ENCODE data around the gene ITGA11.

ITGA11 gene

GRCh38 chr15:68371160-68371559, 60.8 kb downstream of the ITGA11 start:
- DNase-seq: no peak

DNA sequence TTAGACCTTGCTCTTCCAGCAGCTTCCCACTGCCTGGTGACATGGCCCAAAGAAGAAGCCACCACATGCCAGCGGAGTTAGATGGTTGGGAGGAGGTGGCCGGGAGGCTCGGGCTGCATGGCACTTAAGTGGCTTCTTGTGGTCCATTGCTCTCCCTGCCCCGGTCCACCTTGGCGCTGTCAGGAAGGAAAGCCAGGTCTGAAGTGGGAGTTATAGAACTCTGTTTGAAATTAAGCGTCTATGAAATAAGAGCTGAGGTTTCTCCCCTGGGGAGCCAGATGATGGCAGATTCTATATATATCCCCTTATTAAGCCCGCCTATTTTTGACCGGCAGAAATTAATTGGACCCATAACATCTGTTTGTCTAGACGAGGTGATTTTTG, 61.2 kb downstream of the ITGA11 start:
- DNase-seq: no peak

GRCh38 chr15:68369931-68370767, 61.8 kb downstream of the ITGA11 start:
- no peak for DNase-seq

- DNase-seq: no peak
Observed at GRCh38 chr15:68368731-68369435, 63.1 kb downstream of the ITGA11 start.

DNA sequence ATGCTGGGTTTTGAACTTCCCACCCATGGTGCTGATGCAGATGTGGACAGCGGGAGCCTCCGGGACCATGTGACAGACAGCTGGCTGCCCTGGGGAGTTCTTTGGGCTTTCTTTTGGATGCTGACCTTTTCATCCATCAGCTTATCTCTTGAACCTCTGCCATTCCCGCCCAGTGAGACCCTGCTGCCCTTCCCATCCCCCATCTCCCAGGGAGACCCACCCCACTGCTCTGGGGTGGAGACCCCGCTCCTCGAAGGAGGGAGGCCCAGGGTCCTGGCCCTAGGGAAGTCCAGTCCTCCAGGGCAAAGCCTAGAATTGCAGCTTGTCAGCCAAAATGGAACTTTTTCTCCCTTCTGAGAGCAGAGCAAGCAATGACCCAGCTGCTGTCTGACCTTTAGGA, 64.0 kb downstream of the ITGA11 start:
- no peak for DNase-seq

GRCh38 chr15:68367226-68367625, 64.7 kb downstream of the ITGA11 start:
- DNase-seq: no peak

GRCh38 chr15:68366314-68366713, 65.6 kb downstream of the ITGA11 start:
- no peak for DNase-seq

- DNase-seq: no peak
Observed at GRCh38 chr15:68365770-68366169, 66.2 kb downstream of the ITGA11 start.

DNA sequence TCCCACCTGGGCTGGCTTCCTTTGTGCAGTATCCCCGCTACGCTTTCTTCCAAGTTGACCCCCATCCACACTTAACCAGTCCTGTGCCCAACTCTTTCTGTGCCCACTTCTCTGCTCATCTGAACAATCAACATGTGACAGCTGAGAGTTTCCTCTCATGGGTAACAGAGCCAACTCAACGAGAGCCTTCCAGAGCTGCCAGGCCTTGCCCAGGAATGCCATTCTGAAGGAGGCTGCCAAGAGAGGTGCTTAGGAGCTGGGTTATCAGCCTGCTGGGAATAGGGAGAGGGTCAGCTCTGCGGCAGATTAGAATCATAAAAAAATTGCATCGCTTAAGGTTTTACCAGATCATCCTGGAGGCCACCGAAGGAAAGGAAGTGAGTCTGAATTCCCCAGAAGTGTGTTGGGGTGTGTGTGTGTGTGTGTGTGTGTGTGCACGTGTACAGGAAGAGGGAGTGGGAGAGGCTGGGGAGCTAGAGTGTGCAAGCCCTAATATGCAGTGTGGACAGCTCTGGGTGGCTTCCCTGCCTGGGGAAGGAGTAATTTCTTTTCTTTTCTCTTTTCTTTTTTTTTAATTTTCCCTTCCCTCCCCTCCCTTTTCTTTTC, 66.7 kb downstream of the ITGA11 start:
- DNase-seq: no peak

- no peak for DNase-seq
Observed at GRCh38 chr15:68364660-68365035, 67.3 kb downstream of the ITGA11 start.

DNA sequence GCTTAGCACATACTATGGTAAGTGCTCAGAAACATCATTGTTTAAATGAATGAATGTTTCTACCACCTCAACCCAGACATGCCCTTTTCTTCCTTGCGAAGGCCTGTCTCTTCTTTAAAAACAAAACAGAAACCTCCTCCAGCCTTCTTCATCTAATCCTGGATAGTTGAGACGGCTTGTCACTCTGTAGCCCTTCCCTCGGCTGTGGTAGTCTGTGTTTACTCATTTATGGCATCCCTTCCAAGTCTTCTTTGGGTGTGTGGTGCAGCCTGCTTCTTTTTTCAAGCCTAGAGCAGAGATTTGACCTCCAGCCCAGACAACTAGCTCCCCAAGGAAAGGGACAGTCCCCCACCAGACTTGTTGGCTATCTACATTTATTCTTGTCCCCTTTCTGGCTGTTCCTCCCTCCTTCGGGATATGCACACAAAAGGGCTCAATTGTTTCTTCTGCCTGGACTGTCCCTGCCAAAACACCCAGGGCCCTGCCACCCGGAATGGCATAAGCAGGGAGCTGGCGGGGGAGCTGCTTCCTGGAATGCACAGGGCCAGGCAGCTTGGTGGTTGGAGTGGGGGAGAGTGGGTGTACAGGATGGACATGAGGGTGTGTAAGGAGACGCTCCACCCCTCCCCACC, 67.8 kb downstream of the ITGA11 start:
- no peak for DNase-seq

DNA sequence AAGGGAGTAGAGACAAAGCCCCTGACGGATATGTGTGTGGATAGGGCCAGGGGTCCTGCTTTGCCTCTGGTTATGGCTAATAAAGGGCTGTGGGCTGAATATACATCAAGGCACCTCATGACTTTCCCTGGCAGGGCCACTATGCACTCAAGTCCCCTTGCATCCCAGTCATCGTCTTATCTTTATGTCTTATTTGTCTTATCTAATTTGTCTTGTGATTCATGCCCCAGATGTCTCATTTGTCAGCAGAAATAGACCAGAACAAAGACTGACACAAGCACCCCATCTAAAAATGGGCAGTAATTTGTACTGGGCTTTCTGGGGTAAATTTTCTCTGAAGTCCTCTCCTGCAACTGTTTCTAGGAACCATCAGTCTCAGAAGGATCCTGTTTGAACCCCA, 68.6 kb downstream of the ITGA11 start:
- DNase-seq: no peak

GRCh38 chr15:68362537-68363126, 69.3 kb downstream of the ITGA11 start:
- DNase-seq: no peak

DNA sequence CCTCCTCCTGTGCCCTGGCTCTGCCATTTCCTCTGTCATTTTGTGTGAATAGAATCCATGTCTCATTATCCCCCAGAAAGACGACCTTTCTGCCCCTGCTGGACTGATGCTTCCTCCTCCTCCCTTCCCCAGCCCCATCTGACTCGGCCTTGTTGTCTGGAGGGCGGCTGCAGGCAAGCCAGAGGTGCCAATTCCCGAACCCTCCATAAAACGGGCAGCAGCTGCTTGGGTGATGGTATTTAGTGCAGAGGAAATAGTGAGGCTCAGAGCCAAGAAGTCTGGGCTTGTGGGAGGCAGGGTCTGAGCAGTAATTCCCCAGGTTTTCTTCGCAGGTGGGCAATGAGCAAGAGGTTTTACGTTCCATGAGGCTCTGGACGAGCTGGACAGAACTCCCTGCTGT, 71.2 kb downstream of the ITGA11 start:
- DNase-seq: no peak

DNA sequence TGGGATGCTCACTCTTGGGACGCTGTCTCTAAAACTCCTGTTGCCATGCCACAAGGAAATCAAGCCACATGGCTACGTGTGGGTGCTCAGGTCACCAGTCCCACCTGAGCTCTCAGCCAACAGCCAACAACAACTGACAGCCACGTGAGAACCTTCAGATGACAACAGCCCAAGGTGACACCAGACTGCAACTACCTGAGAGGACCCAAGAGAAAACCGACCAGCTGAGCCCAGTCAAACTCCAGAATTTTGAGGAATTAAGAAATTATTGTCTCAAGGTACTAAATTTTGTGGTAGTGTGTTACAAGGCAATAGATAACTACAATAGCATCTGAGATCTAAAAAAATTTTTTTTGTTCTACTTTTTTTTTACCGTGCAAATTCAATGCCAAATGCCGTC, 75.2 kb downstream of the ITGA11 start:
- DNase-seq: no peak

GRCh38 chr15:68354923-68355322, 77.0 kb downstream of the ITGA11 start:
- no peak for DNase-seq

DNA sequence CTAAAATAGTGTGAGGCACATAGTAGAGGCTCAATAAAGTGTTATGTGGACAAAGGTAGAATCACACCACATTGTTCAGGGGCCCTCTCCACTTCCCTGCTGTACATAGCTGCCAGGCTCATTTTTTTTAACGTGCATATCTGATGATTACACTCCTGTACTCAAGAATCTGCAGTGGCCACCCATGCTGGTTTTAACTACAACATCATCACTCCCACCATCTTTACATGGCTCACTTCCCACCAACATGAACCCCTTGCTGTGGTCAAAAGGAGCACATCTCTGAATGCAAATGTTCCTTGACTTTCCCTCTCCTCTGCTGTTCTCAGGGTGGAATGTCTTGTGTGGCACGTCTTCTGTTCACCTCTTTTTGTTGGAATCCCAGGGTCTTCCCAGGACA, 77.7 kb downstream of the ITGA11 start:
- no peak for DNase-seq

DNA sequence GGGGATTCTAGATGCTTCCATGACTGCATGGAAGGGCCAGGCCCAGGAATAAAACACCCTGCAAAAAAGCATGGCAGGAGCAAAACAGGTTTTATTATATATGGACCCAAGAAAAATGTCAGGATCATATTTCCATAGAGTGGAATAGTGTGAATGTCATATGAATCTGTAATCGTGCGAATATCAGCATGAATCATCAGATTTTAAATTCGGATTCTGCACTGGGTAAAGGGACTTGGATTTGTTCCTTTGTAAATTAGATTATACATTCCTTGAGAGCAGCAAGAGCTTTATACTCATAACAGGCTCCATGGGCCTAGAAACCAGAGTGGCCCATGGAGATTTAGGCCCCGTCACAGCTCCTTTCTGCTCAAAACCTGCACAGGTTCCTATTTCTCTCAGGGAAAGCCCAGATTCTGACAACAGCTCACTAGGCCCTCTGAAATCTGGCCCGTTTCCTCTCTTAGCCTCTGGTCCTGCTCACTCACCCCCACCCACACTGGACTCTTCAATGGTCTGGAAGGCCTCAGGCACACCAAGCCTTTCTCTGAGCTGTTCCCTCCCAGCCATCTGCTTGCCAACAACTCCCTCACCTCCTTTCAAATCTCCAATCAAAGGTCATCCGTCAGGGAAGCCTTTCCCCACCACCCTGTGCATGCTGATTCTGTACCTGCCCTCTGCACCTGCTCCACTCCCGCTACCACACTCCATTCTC, 78.4 kb downstream of the ITGA11 start:
- no peak for DNase-seq

GRCh38 chr15:68352401-68353062, 79.4 kb downstream of the ITGA11 start:
- DNase-seq: peak; percentile 77

DNA sequence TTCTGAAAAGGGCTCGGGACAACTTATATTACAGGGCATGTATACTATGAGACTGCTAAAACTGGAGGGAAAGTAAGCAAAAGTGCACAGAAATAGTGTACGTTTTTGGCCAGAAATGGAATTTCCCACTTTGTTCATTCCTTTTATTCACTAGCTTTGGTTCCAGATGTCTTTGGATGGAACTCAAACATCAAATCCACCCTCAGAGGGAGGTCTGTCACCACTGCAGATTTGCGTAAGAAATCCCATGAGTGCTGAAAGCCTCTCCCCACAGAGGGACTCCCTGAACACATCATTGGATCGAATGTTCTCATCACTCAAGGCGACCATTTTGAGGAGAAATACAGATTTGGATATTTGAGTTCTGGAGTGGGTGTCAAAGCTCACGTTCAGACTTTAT, 82.8 kb downstream of the ITGA11 start:
- DNase-seq: no peak

DNA sequence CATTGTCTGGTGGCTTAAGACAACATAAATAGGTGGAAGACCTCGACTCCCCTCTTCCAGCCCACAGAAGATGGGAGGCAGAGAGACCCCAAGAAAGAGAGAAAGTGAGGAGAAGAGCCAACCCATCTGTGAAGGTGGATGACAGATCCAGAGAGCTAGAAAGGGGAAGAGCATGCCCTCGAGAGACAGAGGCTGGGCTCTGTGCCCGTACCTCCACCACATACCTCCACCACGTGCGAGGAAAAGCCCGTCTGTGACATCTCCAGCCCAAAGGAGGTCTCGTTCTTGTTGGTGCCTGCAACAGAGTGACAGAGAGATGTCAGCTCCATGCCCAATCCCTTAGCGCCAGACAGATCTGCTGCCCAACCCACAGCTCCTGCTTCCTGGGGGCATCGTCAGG, 83.4 kb downstream of the ITGA11 start:
- no peak for DNase-seq

DNA sequence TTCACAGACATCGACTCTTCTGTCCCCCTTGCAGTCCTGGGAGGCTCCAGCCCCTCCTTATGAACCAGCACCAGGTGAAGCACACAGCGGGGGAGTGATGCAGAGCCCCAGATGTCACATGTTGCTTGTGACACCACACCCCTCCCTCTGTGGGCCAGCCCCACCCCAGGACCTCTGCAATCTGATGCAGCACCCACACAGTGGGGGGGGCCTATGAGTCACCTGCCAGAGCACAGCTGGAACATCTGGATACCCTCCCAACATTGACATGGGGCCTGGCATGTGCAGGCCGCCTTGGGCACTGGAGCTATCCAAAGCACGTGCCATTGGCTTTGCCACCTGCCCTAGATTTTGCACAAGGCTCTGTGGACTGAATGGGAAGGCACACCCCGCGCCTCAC, 83.9 kb downstream of the ITGA11 start:
- no peak for DNase-seq
